Naive B cell (primary cell): ENCODE results near the gene PLB1. TPM values are rescaled to one million over a fixed set of nuclear protein-coding genes. Genes with fewer than 3 reads are reported as not detected.

Experiments used
- ATAC-seq, 2 donors: fragments of 150-1000 bp; cut with Tn5 transposase; 2 replicates each; pipeline ENCODE4 v1.10.0; 2021; ENCODE audit warnings: low read depth in 2 of 2, mild to moderate bottlenecking in 2 of 2, moderate library complexity in 2 of 2
- DNase-seq: peaks from one replicate; pipeline ENCODE4 v3.0.0; 2022
- H3K27ac Mint-ChIP-seq, 6 donors: one replicate each; pipeline ENCODE4 v1.8.0; 2020 to 2022; ENCODE audit warnings: mild to moderate bottlenecking in 6 of 6, mixed read lengths in 6 of 6, moderate library complexity in 5 of 6, inconsistent platforms in 2 of 6
- H3K27me3 Mint-ChIP-seq, 3 donors: one replicate each; pipeline ENCODE4 v1.8.0; 2021 to 2022; ENCODE audit warnings: mixed read lengths in 3 of 3, mild to moderate bottlenecking in 1 of 3
- H3K36me3 Mint-ChIP-seq, 2 donors: one replicate each; pipeline ENCODE4 v1.8.0; 2020 to 2022; ENCODE audit warnings: mixed read lengths in 2 of 2, inconsistent platforms in 1 of 2, mild to moderate bottlenecking in 1 of 2
- H3K4me1 Mint-ChIP-seq, 3 donors: one replicate each; pipeline ENCODE4 v1.8.0; 2020 to 2022; ENCODE audit warnings: mixed read lengths in 3 of 3, inconsistent platforms in 1 of 3, mild to moderate bottlenecking in 1 of 3, moderate library complexity in 1 of 3
- H3K4me3 Mint-ChIP-seq, 8 donors: one replicate each; pipeline ENCODE4 v1.8.0; 2020 to 2022; ENCODE audit warnings: mild to moderate bottlenecking in 8 of 8, mixed read lengths in 8 of 8, moderate library complexity in 8 of 8, inconsistent platforms in 2 of 8
- H3K9me3 Mint-ChIP-seq, 7 donors: one replicate each; pipeline ENCODE4 v1.8.0; 2020 to 2022; ENCODE audit warnings: mixed read lengths in 7 of 7, mild to moderate bottlenecking in 5 of 7, inconsistent platforms in 2 of 7, moderate library complexity in 1 of 7
- polyA plus RNA-seq, 6 donors: library from polyadenylated mRNA; unstranded; fragments of 300-500 nt; fragmentation: Illumina TruSeq; gene quantifications; one replicate each; pipeline ENCODE4 v1.2.3, GENCODE V29; 2021; ENCODE audit warnings: low read depth in 6 of 6

Gene PLB1
- polyA plus RNA-seq, 6 donors from 2014 or later, result 0.17 to 2.3 (median 0.38) TPM; not detected in 2

- Mint-ChIP-seq H3K4me3 (no peak overlapping the region), H3K9me3 (peaks cover 6 to 26% (median 12%) of the 10 kb centered on the region in 7 donors), H3K4me1 (no peaks in the 10 kb centered on the region), H3K36me3 (peaks cover 7 to 20% of the 10 kb centered on the region in 2 donors), H3K27me3 (no peaks in the 10 kb centered on the region), H3K27ac (peak overlapping the region in 1 of 6 donors; percentile 23)
- DNase-seq (no peak), ATAC-seq (no peak)
Observed at GRCh38 chr2:28674713-28675068, 178.8 kb downstream of the PLB1 start.

- H3K4me3 Mint-ChIP-seq, result no peak overlapping the region
- H3K27me3 Mint-ChIP-seq, result no peaks in the 10 kb centered on the region
- H3K36me3 Mint-ChIP-seq, result peaks cover 7 to 18% of the 10 kb centered on the region in 2 donors
- no peak for DNase-seq
- peaks cover 6 to 26% (median 12%) of the 10 kb centered on the region in 7 donors for H3K9me3 Mint-ChIP-seq
- H3K4me1 Mint-ChIP-seq, result peaks cover 6 to 12% (median 6%) of the 10 kb centered on the region in 3 donors
- no peak overlapping the region for H3K27ac Mint-ChIP-seq
- no peak for ATAC-seq
Observed at GRCh38 chr2:28676152-28676835, 180.4 kb downstream of the PLB1 start.

- DNase-seq (no peak), ATAC-seq (no peak)
- no peak overlapping the region for H3K27ac Mint-ChIP-seq
- H3K27me3 Mint-ChIP-seq, result no peaks in the 10 kb centered on the region
- no peak overlapping the region for H3K4me3 Mint-ChIP-seq
- H3K4me1 Mint-ChIP-seq, result peaks cover 12 to 16% (median 12%) of the 10 kb centered on the region in 3 donors
- no peaks in the 10 kb centered on the region for H3K36me3 Mint-ChIP-seq
- H3K9me3 Mint-ChIP-seq, result peaks cover 0 to 6% (median 2%) of the 10 kb centered on the region in 7 donors
Observed at GRCh38 chr2:28678175-28678855, 182.5 kb downstream of the PLB1 start.

DNA sequence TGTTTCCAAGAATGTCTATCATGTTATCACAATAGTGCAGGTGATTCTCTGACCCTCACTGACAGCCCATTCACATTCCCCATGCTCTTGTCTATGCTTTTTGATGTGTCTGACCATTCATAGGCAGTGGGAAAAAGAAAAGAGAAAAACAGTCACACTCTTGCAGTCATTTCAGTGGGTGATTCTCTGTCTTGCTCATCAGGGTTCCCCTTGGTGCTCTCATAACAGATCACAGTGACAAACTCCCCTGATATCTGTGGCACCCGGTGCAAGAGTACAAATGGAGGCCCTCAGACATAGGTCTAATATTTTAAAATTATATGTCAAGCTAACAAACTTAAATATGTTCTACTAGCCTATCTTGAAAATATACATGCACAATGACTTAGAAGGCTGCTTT is 183.1 kb downstream of the PLB1 start:
- H3K36me3 Mint-ChIP-seq, result no peaks in the 10 kb centered on the region
- ATAC-seq, result no peak
- no peak overlapping the region for H3K4me3 Mint-ChIP-seq
- peak overlapping the region in 1 of 6 donors; percentile 25 for H3K27ac Mint-ChIP-seq
- H3K27me3 Mint-ChIP-seq, result no peaks in the 10 kb centered on the region
- H3K4me1 Mint-ChIP-seq, result peaks cover 12 to 16% (median 12%) of the 10 kb centered on the region in 3 donors
- H3K9me3 Mint-ChIP-seq, result peaks cover 0 to 3% (median 0%) of the 10 kb centered on the region in 7 donors
- no peak for DNase-seq

DNA sequence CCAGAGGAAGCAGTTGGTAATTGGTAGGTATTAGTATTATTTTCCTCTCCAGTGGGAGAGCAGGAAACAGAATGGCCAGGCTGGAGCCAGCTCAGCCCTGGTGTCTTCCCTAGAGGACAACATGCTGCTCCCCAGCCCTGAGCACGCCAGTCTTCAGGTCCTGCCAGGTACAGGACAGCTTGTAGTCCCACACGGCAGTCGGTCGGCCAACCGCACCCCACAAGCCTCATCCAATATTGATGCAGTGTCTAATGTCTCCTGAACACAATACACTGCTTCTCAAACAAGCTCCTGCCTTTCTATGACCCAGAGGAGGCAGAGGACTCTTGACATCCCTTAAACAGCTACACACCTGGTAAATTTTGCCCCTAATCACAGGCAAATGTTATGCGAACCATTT is 184.8 kb downstream of the PLB1 start:
- Mint-ChIP-seq H3K36me3 (no peaks in the 10 kb centered on the region), H3K4me3 (peak overlapping the region in 1 of 8 donors; percentile 22), H3K4me1 (peaks cover 12 to 16% (median 12%) of the 10 kb centered on the region in 3 donors), H3K9me3 (no peaks in the 10 kb centered on the region), H3K27ac (peak overlapping the region in 4 of 6 donors; percentile 56 to 84 (median 74)), H3K27me3 (no peaks in the 10 kb centered on the region)
- ATAC-seq (no peak), DNase-seq (no peak)

GRCh38 chr2:28681158-28681571 is 185.3 kb downstream of the PLB1 start:
- peak; percentile 8 for DNase-seq
- peak; percentile 94 to 98 for ATAC-seq
- no peaks in the 10 kb centered on the region for H3K36me3 Mint-ChIP-seq
- peak overlapping the region in 1 of 8 donors; percentile 55 for H3K4me3 Mint-ChIP-seq
- peaks cover 12 to 16% (median 12%) of the 10 kb centered on the region in 3 donors for H3K4me1 Mint-ChIP-seq
- peaks cover 0 to 1% (median 0%) of the 10 kb centered on the region in 3 donors for H3K27me3 Mint-ChIP-seq
- peak overlapping the region; percentile 13 to 84 (median 63) for H3K27ac Mint-ChIP-seq
- H3K9me3 Mint-ChIP-seq, result no peaks in the 10 kb centered on the region

DNA sequence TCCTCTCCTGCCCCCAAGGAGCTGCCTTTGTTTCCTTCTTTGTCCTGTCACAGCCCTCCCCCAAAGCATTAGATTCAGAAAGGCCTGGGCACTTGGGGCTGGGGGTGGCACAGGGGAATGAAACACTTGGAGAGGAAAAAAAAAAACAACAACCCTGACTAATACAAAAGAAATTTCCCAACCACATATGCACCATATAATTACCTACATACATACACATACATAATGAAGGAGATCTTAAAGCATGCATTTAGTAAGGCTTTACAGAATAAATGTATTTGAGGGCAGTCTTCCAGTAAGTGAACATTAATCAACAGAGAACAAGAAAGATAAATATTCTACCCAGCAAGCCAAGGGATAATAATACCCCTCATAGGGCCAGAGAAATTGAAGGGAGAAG is 185.7 kb downstream of the PLB1 start:
- Mint-ChIP-seq H3K4me3 (no peak overlapping the region), H3K9me3 (peaks cover 0 to under 1% (median 0%) of the 10 kb centered on the region in 7 donors), H3K27me3 (peaks cover 0 to 5% (median under 1%) of the 10 kb centered on the region in 3 donors), H3K36me3 (peaks cover 0 to 2% of the 10 kb centered on the region in 2 donors), H3K4me1 (peaks cover 12 to 16% (median 12%) of the 10 kb centered on the region in 3 donors), H3K27ac (peak overlapping the region in 3 of 6 donors; percentile 53 to 77 (median 70))
- ATAC-seq, result no peak
- no peak for DNase-seq

GRCh38 chr2:28683100-28683706 is 187.3 kb downstream of the PLB1 start:
- H3K27me3 Mint-ChIP-seq, result peaks cover 0 to 17% (median 8%) of the 10 kb centered on the region in 3 donors

GRCh38 chr2:28684142-28684858 is 188.4 kb downstream of the PLB1 start:
- H3K27ac Mint-ChIP-seq, result peak overlapping the region in 3 of 6 donors; percentile 5 to 59 (median 9)
- H3K36me3 Mint-ChIP-seq, result peaks cover 0 to 8% of the 10 kb centered on the region in 2 donors
- ATAC-seq, result no peak

More at GRCh38 chr2:28683100-28683706, 187.3 kb downstream of the PLB1 start:
- Mint-ChIP-seq H3K9me3 (peaks cover 0 to 4% (median 0%) of the 10 kb centered on the region in 7 donors), H3K27ac (peak overlapping the region in 1 of 6 donors; percentile 8), H3K36me3 (peaks cover 0 to 8% of the 10 kb centered on the region in 2 donors), H3K4me1 (peaks cover 12 to 16% (median 12%) of the 10 kb centered on the region in 3 donors), H3K4me3 (no peak overlapping the region)
- no peak for DNase-seq
- no peak for ATAC-seq

GRCh38 chr2:28687171-28687570 is 191.3 kb downstream of the PLB1 start:
- Mint-ChIP-seq H3K9me3 (peaks cover 0 to 4% (median 0%) of the 10 kb centered on the region in 7 donors), H3K27me3 (peaks cover 0 to 19% (median 11%) of the 10 kb centered on the region in 3 donors), H3K4me1 (no peaks in the 10 kb centered on the region), H3K4me3 (no peak overlapping the region), H3K36me3 (peaks cover 0 to 8% of the 10 kb centered on the region in 2 donors), H3K27ac (peak overlapping the region in 1 of 6 donors; percentile 31)
- ATAC-seq (no peak), DNase-seq (no peak)

More at GRCh38 chr2:28684142-28684858, 188.4 kb downstream of the PLB1 start:
- Mint-ChIP-seq H3K4me3 (no peak overlapping the region), H3K27me3 (peaks cover 0 to 17% (median 11%) of the 10 kb centered on the region in 3 donors), H3K4me1 (peaks cover 12 to 16% (median 12%) of the 10 kb centered on the region in 3 donors), H3K9me3 (peaks cover 0 to 4% (median 0%) of the 10 kb centered on the region in 7 donors)
- DNase-seq, result no peak

DNA sequence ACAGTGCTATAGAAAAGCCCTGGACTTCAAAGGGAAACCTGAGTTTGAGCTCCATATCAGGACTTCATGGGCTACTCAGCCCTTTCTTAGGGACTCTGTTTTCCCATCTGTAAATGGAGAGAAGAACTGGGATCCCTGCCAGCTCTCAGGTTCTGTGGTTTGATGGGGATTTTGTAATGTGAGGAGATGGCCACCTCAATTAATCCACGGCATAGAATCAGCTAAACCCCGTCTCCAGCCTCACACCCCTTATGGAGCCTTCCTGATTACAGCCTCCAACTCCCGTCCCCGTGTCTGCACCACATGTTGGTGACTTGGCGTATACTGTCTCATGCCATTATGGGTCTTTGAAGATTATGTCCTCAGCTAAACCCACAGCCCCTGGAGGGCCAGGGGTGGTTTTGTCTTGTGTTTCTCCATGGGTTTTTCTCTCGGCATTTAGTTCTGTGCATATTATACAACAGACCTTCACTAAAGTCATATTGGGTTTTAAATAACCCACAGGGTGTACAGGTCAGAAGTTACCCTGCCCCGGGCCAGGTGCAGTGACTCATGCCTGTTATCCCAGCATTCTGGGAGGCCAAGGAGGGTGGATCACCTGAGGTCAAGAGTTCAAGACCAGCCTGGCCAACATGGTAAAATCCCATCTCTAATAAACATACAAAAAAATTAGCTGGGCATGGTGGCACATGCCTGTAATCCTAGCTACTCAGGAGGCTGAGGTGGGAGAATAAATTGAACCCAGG is 192.0 kb downstream of the PLB1 start:
- peaks cover 0 to 25% (median 11%) of the 10 kb centered on the region in 3 donors for H3K27me3 Mint-ChIP-seq
- DNase-seq (no peak), ATAC-seq (no peak)
- peaks cover 0 to 4% (median 0%) of the 10 kb centered on the region in 7 donors for H3K9me3 Mint-ChIP-seq
- no peak overlapping the region for H3K4me3 Mint-ChIP-seq
- no peaks in the 10 kb centered on the region for H3K4me1 Mint-ChIP-seq
- peaks cover 0 to 8% of the 10 kb centered on the region in 2 donors for H3K36me3 Mint-ChIP-seq
- H3K27ac Mint-ChIP-seq, result no peak overlapping the region

DNA sequence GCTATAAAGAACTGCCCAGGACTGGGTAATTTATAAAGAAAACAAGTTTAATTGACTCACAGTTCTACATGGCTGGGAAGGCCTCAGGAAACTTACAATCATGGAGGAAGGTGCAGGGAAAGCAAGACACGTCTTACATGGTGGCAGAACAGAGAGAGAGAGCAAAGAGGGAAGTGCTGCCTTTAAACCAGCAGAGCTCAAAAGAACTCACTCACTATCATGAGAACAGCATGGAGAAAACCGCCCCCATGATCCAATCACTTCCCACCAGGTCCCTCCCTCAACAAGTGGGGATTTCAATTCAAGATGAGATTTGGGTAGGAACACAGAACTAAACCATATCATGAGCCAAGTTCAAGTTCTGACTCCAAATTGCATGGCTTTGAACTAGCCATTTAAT is 193.0 kb downstream of the PLB1 start:
- ATAC-seq, result no peak
- Mint-ChIP-seq H3K36me3 (peaks cover 0 to 8% of the 10 kb centered on the region in 2 donors), H3K9me3 (peaks cover 0 to 4% (median 0%) of the 10 kb centered on the region in 7 donors), H3K27me3 (peaks cover 0 to 28% (median 11%) of the 10 kb centered on the region in 3 donors), H3K27ac (peak overlapping the region in 2 of 6 donors; percentile 1 to 7), H3K4me3 (no peak overlapping the region), H3K4me1 (no peaks in the 10 kb centered on the region)
- DNase-seq, result no peak
